OCI-LY7 (cell line): ENCODE data around the gene MC3R.

ENCODE experiments used
- CTCF ChIP-seq: fragments of 200-600 bp; sonication (generic); conservative IDR thresholded peaks from 2 replicates; pipeline ENCODE4 v1.5.1; 2014; ENCODE audit warnings: mild to moderate bottlenecking, antibody characterized with exemption, low read length, moderate library complexity, mixed read lengths
- EZH2phosphoT487 ChIP-seq: fragments of 200-600 bp; sonication (generic); IDR thresholded peaks from 2 replicates; pipeline ENCODE4 v1.6.1; 2018; ENCODE audit warnings: low read depth, borderline replicate concordance, mild to moderate bottlenecking, mixed run types, antibody characterized with exemption, low read length, moderate library complexity, mixed read lengths

GRCh38 chr20:56299362-56299761, 50.8 kb downstream of the MC3R start:
- TF ChIP-seq CTCF (no peak), EZH2phosphoT487 (no peak)
